ENCODE data around the gene RBSN.
A peak's percentile ranks its signal among the peaks of the same experiment; 100 is the strongest.
"Not testable (repeated sequence)": the region's sequence is repeated elsewhere in the genome, so short reads cannot be mapped to it uniquely, and the experiment has no call there.

Gene RBSN

DNA sequence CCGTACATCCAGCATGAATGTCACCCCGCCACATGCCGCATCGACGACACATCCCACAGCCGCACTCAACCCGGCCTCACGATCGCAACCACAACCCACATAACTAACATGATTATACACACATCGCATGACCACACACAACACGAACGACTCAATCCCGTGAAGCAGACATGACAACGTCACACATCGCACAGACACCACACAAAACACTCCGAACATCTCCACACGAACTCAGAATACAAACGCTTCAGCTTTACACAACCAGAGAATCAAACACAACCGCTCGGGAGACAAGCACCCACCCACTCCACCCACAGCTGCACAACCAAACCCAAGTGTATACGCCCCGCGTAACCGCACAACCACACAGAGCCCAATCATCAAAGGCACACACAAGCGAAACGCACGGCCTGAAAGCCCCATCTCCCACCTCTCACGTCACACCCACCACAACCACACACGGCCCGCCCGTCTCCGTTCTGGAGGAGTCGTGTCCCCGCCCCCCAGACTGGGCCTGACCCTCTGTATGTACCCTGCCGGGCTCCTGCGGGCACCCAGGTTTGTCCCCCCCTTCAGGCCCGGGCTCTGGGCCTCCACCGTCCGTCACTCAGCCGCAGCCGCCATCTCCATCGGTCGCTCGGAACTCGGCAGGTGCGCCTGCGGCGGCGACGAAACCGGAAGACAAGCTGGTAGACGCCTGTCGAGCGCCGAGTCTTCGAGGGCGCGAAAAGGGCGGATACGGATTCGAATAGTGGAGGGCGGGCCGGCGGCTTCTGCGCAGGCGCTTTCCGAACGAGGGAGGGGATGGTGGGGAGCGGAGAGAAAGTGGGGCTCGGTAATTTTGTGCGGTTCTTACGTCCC is at the start of gene RBSN:
Gene RBSN (minus strand): TSS at position 646 of the 861 bp plus-strand sequence. CDS start 3,028 bp downstream, outside the sequence.
- DNase-seq: peak; percentile 66

DNA sequence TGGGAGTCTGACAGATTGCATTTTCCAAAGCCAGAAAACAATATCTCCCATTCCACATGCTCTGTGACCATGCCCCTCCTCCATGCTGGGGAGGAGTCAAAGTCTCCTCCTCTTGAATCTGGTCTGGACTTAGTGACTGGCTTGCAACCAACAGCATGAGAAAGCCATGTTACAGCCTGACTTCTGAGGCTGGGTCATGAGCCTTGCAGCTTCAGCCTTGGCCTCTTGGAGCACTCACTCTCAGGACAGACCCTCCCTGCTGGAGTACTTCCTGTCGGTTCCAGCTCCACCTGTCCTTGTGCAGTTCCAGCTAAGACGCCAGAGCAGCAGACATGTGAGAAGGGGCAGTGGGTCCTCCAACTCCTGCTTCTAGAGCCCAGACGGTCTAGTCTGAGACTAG is 49.7 kb upstream of the RBSN start:
- no peak for DNase-seq

DNA sequence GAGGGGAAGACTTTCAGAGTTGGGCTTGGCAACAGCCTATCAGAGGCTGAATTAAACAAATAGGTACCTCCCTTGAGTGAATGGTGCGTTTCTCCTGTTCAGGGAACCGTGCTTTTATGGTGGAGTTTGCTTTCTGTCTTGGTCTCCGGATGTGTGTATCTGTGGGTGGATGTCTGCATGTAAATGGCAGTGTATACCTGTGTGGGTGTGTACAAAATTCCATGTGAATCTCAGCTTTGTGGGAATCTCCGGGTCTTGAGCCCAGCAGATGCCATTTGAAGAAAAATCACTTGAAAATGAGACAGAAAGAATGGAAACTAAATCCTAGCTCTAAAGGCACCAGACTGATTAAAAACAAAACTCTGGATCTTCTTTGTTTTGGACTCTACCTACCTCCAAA is 37.9 kb upstream of the RBSN start:
- not testable (repeated sequence) for DNase-seq

DNA sequence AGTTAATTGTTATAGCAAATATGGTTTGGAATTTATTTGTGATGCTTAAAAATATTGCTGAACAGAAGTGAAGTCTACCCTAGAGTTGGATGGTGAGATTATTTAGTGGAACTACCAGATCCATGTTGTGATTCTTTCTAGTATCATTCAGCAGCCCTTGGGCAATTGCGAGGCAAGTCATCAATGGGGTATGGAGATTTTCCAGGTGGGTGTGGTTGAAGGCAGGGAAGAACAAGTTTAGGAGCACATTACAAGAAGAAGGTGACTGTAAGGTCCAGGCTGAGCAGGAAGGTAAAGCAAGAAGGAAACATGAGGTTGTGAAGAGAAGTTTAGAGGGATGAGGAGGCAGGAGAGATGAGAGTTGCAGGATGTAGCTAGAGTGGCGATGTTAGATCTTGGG is 36.0 kb upstream of the RBSN start:
- DNase-seq: not testable (repeated sequence)

DNA sequence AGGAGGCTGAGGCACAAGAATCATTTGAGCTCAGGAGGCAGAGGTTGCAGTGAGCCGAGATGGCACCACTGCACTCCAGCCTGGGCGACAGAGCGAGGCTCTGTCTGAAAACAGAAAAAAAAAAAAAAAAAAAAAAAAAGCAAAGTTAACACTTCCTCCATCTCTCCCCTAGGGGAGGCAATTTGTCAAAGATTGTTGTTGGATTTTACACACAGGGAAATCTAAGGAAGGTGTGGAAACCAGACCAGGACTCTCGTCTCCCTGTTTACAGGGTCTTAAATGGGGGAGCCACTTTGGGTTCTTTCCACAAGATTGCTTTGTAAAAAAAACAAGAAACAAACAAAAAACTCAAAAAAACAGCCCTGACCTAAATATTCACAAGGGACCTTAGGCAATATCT is 29.5 kb upstream of the RBSN start:
- DNase-seq: not testable (repeated sequence)

DNA sequence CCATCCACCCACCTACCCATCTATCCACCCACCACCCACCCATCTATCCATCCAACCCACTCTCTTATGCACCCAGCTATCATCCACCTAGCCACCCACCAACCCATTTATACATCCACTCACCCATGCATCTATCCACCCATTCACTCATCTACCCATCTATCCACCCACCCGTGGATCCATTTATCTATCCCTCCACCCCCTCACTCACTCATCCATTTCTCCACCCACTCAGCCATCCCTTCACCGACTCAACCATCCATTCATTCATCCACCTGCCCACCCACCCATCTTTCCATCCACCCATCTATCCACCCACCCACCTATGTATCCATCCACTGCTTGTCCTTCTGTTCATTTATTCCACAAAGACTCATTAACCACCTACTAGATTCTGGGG is 28.0 kb upstream of the RBSN start:
- not testable (repeated sequence) for DNase-seq

DNA sequence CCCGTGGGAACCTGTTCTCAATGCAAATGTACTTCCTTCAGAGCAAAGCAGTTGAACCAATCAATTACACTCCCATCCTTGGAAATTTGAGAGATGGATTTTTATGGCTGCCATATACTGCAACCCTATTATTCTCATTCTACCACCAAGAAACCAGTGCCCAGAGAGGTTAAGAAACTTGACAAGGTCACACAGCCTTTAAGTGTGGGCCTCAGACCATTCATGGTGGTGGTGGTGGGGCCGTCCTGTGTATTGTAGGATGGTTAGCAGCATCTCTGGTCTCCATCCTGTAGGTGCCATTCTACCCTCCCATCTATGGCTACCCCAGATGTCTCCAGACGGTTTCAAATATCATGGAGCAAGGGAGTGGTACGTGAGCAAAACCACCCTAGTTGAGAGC is 23.4 kb upstream of the RBSN start:
- DNase-seq: no peak

DNA sequence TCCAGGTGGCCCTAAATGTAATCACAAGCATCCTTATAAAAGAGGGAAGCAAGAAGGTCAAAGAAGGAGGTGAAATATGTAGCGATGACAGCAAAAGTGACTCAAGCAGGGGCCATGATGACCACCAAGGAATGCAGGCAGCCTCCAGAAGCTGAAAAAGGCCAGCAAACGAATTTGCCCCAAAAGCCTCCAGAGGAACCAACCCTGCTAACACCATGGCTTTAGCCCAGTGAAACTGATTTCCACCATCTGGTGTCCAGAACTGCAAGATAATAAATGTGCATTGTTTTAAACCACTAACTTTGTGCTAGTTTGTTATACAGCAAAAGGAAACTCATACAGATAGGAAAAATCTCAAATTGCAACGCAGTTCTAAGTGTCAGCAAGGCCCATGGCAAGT is 23.0 kb upstream of the RBSN start:
- DNase-seq: no peak

DNA sequence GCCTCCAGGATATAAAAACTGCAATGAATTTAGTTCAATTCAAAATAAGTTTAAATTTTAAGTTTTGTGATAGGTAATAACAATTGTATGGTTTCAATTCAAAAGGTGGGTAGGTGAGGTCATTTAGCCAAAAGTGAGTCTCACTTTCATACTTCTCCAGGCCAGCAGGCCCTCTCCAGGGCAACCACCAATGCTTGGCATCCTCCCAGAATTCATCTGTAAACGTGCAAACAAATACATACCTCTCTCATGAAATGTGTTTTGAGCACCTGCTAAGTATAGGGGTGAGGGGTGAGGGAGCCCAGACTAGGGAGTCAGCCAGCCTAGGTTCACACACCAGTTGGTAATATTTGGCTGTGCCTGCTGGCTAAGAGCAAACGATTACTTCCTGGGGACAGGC is 22.0 kb upstream of the RBSN start:
- no peak for DNase-seq

DNA sequence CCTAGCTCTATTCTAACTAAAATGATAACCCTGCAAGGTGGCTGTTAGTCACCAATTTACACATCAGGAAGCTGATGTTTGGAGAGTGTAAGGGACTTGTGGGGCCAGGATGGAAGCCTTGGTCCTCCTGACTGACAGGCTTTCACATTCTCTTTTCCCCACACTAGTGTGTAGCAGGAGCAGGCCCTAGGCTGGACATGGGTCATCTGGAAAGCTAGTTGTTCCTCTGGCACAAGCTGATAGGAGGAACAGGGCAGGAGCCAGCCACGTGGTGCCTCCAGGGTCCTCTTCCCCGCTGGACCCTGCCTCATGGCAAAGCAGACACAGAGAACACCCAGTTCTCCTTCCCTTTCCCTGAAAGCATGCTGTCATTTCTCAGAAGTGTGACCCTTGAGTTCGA is 18.1 kb upstream of the RBSN start:
- DNase-seq: no peak

DNA sequence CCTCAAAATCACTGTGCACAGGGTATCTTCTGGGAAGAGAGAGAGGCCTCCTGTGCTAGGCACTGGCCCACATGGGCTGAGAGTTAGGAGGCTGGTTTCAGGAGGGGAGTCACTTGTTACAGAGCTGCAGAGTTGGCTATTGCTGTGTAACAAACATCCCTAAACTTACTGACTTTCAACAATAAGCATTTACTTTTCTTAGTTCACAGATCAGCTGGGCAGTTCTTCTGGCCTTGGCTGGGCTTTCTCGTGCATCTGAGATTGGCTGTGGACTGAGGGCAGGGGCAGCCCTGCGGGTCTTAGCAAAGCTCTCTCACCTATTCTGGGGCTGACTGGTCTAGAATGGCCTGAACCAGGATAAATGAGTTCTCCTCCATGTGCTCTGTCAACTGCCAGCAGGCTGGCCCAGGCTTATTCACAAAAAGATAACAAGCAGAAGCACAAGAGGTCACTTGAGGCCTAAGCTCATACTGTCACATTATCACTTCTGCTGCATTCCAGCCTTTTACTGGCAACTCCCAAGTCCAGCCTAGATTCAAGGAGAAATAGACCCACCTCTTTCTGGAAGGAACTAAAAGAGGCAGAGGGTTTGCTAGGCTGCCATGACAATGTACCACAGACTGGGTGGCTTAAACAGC is 17.2 kb upstream of the RBSN start:
- no peak for DNase-seq

DNA sequence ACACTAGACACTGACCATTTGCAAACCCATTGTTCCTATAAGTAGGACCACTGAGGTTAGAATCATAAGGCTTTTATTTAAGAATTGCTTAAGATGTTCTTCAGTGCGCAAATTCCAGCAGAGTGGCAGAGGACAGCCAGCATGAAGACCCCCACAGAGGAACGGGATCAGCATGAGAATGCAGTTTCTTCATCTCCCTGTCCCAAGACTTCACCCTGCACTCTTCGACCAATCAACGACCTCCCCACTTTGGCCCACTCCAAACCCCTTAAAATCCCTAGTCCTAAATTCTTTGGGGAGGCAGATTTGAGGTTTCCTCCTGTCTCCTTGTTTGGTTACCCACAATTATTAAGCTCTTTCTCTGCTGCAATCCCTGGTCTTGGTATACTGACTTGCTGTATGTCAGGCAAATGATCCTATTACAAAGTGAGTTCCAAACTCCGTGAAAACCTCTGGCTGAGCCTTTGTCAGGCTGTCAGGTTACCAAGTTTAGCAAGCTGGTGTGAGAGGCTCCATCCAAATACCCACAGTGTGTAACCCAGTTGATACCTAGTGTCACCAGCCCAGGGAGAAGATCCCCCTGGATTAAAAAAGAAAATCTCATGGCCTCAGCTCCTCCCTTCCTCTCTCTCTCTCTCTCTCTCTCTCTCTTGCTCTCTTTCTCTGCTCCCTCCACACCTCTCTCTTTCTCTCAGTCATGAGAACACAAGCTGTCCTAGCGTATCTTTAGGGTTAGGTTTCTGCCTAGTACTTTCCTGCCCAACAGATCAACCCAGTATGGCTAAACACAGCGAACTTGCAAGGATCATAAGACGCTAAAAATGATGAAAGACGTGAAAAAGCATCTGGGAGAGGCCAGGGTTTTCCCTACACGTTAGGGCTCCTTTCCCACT is 15.8 kb upstream of the RBSN start:
- DNase-seq: no peak

DNA sequence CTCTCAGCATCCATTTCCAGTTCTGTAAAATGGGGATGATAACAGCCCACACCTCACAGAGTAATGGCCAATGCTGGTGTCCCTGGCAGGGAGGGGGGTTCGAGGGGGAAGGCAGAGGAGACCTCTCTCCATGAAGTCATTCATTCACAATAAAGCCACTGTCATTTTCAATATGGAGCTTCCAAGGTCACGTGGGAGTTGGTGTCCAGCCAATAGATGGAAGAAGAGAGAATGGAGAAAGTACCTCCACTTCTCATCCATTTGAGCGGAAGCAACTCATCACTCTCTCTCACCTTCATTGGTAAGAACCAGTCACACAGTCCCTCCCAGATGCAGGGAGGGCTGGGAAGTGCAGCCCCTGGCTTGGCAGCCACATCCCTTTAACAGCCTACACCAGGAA is 14.9 kb upstream of the RBSN start:
- no peak for DNase-seq

DNA sequence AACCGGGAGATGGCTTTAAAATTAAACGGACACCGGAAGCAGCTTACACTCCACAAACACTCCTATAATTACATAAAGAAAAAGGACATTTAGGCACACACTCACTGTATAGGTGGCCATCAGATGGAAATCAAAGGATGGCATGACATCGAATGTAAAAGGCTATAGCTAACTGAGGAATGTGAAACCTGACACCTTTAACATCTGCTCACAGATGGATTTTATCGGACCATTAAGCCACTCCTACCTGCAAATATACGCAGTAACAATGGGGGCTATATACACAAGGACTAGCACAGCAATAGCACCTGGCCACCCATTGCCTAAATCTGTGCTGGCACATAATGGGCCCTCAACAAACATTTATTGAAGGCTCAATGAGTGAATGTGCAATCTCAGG is 14.5 kb upstream of the RBSN start:
- DNase-seq: peak; percentile 70

DNA sequence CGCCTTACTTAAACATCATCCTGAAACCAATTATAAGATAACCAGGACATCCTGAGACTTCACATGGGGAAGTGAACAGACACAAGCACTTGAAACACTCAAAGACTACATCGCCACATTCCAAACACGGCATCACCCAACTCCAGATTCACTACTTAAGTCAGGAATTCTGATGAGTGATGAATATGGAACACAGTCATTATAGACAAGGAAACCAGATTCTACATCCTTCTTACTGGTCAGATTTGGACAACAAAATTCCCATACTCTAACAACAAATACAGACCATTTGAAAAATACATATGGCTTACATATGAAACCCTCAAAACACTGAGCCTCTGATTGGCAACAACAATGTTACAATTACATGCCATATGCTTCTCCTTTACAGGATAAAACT is 13.1 kb upstream of the RBSN start:
- no peak for DNase-seq

DNA sequence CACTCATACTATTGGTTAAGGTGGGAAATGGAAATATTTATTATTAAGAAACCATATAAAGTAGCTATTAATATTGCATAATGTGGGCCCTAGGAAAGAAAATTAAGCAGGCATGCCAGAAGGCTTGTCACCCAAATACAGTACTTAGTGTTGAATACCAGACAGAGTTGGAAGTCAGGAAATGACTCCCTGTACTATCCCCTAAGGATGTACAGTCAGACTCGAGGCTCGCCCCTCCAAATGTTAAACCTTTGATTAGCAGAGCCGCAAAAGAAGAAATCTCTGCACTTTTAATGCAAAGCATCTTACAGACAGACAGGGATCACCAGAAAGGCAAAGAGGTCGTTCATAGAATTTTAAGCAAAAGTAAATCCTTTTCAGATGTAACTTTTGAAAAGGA is 11.3 kb upstream of the RBSN start:
- no peak for DNase-seq

DNA sequence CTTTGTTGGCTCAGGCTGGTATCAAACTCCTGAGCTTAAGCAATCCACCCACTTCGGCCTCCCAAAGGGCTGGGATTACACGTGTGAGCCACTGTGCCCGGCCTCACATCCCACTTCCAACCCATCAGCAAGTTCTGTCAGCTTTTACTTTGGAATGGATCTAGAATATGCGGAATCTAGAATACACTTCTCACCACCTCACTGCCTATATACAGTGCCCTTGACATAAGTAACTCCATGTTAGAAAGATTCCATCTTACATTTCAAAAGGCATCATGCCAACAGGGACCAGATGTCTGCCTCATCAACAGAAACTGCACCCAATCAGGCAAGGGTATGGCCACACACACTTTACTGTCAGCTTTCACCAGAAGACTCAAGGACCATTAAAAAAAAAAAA is 9.9 kb upstream of the RBSN start:
- DNase-seq: no peak

DNA sequence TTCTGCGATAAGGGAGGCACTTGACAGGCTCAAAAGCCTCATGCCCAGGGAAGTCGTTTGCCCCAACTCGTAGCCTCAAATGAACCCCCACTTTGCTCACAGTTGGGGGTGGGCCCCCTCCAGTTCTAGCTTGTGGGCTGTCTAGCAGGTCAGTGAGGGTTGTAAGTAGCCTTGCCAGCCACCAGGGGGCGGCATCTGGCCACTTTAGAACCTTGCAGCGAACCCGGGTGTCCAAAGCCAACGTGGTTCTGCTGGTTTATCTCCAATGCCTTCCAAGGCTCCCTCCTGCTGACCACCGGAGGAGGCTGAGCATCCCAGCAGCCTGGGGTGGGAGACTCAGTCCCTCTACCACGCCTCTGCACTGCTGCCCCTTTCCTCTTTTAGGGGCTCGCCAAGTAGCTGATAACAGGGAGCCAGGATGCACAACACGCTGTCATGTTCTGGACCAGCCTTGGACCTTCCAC is 9.2 kb upstream of the RBSN start:
- peak; percentile 11 for DNase-seq

DNA sequence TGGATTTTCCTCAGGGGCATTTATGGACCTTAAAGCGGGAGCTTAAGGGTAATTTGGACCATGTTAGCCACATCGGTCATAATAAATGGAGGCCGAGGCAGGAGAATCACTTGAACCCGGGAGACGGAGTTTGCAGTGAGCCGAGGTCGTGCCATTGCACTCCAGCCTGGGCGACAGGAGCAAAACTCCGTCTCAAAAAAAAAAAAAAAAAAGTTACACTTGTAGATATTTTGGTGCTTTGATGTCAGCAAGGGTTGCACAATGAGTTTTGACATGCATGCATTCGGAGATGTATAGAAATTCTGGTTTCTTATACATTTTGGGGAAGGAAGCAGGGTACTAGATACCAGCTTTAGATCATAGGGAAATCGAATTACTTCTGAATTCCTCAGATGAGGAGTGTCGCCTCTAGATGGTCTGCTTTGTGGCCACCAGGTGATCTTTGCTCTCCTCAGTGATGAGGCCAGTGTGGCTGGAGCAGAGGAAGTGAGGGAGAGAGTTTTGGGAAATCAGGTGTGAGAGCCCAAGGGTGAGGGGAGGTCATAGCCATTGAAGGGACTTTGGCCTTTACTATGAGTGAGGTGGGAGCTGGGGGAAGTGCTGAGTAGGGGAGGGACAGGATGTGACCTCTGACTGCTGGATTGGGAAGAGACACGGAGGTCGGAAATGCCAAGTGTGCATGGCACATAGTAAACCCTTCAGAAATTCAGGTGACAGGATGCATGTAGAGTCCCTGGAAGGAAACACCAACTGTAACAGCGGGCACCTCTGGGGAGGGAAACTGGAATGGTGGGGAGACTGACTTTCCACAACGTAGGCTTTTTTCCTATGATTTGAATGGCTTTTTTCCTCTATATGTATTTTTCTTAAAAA is 8.4 kb upstream of the RBSN start:
- DNase-seq: no peak

DNA sequence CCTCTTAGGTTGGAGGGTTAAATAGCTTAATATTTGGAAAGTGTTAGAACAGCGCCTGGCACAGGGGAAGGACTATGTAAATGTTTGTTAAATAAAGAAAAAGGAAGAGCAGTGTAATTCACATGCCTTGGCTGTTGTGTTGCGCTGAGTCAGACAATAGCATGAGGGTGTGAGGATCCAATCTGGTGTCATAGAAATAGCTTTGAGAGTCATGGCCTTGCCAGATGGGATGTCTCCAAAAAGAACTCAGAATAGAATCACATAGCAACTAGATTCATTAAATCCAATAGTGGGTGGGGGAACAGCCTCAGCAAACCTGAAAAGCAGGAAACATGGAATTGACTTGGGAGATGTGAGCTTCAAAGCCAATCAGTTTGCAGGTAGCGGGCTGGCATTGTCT is 3.9 kb upstream of the RBSN start:
- no peak for DNase-seq

DNA sequence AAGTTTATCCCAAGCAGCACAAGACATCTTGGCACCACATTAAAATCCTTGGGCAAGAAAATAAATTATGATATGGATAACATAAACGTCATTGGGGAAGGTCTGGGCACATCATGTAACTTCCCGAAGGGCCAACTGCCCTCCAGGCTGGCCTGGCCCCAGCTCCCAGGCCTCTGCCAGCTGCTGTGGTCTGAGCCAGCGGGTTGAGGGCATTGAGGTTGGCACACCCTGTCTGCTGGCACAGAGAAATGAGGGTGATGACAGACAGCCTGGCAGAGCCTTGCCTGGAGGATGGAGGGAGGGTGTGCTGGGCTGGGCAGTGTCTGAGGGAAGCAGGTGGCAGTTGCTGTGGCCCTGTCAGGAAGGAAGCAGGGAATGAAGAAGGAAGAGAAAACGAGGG is 3.3 kb upstream of the RBSN start:
- no peak for DNase-seq

DNA sequence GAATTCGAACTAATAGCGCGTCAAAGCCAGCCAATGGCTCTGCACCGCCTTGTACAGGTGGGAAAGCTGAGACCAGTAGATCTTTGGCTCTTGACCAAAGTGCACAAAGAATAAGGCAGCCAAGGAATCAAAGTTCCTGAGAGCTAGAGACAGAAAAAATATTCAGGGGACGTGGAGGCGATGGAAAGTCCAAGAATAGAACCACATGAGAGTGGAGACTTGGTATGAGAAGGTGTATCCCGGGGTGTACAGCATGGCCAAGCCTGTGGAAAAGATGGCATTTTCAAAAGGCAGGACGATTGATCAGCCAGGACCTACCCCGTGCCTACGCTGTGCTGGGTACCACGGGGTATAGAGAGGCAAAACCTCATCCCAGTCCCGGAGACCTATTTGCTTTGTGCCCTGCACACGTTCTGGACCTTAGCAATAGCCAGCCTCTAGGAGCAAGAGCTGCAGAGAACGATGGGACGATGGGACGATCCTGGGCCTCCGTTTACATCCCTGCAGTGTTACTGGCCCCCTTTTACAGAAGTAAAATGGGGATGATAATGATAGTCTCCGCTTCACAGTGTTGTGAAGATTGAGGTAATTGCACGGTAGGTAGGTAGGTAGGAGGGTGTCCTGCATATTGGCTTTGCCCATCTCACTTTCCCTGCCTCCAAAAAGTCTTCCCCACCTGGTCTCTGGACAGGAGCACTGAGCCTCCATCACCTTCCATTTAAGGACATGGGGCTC is 583 bp upstream of the RBSN start:
- DNase-seq: peak; percentile 49
